Cardiac fibroblast (primary cell): ENCODE results near the gene SH2B2.
"Not testable (repeated sequence)": the region's sequence is repeated elsewhere in the genome, so short reads cannot be mapped to it uniquely, and the experiment has no call there.

Source experiments
- DNase-seq, 2 donors: peaks; one replicate each; pipeline versions ENCODE4 v3.0.0 to v3.0.0-alpha.2; 2010; ENCODE audit warnings: low read depth in 2 of 2
- H3K4me3 ChIP-seq, 2 donors: replicated peaks in 1 of 2; 1 replicate in 1 of 2; 2 replicates in 1 of 2; pipeline ENCODE4 v1.5.1; 2011; ENCODE audit warnings: low read depth in 2 of 2, low read length in 2 of 2, mild to moderate bottlenecking in 2 of 2, moderate library complexity in 1 of 2
- TF ChIP-seq, protein P1 (sequence below): IDR thresholded peaks from one replicate; pipeline ENCODE4 v1.5.1; 2011; ENCODE audit warnings: low read depth, mild to moderate bottlenecking, low read length, inconsistent platforms

SH2B2 gene

DNA sequence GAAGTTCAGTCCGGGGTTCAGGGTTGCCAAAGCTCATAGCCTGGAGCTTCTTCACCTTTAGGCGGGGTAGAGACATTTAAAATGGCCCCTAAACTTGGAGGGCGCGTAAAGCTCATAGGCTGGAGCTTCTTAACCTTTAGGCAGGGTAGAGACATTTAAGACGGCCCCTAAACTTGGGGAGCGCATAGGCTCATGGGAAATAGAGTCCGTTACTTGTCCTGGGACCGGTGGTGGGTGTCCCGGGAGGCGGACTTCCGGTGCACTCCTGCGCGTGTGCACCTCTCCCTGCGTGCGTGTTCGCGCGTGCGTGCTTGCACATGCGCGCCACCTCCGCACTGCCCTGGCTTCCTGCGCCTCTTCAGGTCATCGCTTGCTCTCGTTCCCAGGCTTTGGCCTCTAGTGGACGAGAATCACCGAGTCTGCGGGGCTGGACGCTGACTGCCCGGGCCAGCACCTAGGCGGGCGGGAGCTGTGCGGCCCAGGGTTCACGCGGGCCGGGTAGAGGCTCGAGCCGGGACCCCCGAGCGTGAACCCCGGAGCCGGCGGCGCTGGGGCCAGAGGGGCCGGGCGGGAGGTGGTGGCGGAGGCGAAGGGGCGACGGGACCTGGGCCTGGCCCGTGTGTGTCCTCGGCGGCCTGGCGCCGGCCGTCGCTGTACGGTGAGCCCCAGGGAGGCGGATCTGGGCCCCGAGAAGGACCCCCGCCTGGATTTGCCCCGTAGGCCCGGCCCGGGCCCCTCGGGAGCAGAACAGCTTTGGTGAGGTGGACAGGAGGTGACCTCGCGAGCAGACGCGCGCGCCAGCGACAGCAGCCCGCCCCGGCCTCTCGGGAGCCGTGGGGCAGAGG, 77.1 kb downstream of the SH2B2 start:
- peak overlapping the region; percentile 60 to 65 for H3K4me3 ChIP-seq
- DNase-seq = peak; percentile 99
- TF ChIP-seq, protein P1, sequence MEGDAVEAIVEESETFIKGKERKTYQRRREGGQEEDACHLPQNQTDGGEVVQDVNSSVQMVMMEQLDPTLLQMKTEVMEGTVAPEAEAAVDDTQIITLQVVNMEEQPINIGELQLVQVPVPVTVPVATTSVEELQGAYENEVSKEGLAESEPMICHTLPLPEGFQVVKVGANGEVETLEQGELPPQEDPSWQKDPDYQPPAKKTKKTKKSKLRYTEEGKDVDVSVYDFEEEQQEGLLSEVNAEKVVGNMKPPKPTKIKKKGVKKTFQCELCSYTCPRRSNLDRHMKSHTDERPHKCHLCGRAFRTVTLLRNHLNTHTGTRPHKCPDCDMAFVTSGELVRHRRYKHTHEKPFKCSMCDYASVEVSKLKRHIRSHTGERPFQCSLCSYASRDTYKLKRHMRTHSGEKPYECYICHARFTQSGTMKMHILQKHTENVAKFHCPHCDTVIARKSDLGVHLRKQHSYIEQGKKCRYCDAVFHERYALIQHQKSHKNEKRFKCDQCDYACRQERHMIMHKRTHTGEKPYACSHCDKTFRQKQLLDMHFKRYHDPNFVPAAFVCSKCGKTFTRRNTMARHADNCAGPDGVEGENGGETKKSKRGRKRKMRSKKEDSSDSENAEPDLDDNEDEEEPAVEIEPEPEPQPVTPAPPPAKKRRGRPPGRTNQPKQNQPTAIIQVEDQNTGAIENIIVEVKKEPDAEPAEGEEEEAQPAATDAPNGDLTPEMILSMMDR = peak; percentile 20

GRCh38 chr7:102364394-102364886, 77.8 kb downstream of the SH2B2 start:
- H3K4me3 ChIP-seq = peak overlapping the region; percentile 60 to 65
- not testable (repeated sequence) for DNase-seq

GRCh38 chr7:102365390-102365789, 78.7 kb downstream of the SH2B2 start:
- not testable (repeated sequence) for H3K4me3 ChIP-seq, DNase-seq

- DNase-seq, H3K4me3 ChIP-seq: not testable (repeated sequence)
These were observed 83.4 kb downstream of the SH2B2 start for GRCh38 chr7:102370038-102370437.
